ENCODE results near the gene MAST3. TPM values are rescaled to one million over a fixed set of nuclear protein-coding genes. Genes with fewer than 3 reads are reported as not detected.

MAST3 gene
- total and polyA plus RNA-seq, 2 of the 13 experiments (the other 11 are each of a cell fraction or from before 2014, with no cell fraction given): 4.1 to 4.6 TPM

- TF ChIP-seq ZNF550 (CRISPR knock-in tag; IDR thresholded peaks at IDR 0.05; ENCODE audit: borderline replicate concordance): no peak
- TF ChIP-seq, protein P1, sequence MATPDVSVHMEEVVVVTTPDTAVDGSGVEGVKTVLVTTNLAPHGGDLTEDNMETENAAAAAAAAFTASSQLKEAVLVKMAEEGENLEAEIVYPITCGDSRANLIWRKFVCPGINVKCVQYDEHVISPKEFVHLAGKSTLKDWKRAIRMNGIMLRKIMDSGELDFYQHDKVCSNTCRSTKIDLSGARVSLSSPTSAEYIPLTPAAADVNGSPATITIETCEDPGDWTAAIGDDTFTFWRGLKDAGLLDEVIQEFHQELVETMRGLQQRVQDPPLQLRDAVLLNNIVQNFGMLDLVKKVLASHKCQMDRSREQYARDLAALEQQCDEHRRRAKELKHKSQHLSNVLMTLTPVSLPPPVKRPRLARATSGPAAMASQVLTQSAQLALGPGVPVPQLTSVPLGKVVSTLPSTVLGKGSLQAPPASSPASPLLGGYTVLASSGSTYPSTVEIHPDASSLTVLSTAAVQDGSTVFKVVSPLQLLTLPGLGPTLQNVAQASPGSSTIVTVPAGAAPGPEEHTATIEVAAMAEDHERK (CRISPR knock-in tag; IDR thresholded peaks at IDR 0.05; ENCODE audit: low read depth): peak; percentile 33; the same call in 1 of the 2 replicates
- no peak for TF ChIP-seq HMG20B (CRISPR knock-in tag; conservative IDR thresholded peaks at IDR 0.05)
- TF ChIP-seq, protein P2, sequence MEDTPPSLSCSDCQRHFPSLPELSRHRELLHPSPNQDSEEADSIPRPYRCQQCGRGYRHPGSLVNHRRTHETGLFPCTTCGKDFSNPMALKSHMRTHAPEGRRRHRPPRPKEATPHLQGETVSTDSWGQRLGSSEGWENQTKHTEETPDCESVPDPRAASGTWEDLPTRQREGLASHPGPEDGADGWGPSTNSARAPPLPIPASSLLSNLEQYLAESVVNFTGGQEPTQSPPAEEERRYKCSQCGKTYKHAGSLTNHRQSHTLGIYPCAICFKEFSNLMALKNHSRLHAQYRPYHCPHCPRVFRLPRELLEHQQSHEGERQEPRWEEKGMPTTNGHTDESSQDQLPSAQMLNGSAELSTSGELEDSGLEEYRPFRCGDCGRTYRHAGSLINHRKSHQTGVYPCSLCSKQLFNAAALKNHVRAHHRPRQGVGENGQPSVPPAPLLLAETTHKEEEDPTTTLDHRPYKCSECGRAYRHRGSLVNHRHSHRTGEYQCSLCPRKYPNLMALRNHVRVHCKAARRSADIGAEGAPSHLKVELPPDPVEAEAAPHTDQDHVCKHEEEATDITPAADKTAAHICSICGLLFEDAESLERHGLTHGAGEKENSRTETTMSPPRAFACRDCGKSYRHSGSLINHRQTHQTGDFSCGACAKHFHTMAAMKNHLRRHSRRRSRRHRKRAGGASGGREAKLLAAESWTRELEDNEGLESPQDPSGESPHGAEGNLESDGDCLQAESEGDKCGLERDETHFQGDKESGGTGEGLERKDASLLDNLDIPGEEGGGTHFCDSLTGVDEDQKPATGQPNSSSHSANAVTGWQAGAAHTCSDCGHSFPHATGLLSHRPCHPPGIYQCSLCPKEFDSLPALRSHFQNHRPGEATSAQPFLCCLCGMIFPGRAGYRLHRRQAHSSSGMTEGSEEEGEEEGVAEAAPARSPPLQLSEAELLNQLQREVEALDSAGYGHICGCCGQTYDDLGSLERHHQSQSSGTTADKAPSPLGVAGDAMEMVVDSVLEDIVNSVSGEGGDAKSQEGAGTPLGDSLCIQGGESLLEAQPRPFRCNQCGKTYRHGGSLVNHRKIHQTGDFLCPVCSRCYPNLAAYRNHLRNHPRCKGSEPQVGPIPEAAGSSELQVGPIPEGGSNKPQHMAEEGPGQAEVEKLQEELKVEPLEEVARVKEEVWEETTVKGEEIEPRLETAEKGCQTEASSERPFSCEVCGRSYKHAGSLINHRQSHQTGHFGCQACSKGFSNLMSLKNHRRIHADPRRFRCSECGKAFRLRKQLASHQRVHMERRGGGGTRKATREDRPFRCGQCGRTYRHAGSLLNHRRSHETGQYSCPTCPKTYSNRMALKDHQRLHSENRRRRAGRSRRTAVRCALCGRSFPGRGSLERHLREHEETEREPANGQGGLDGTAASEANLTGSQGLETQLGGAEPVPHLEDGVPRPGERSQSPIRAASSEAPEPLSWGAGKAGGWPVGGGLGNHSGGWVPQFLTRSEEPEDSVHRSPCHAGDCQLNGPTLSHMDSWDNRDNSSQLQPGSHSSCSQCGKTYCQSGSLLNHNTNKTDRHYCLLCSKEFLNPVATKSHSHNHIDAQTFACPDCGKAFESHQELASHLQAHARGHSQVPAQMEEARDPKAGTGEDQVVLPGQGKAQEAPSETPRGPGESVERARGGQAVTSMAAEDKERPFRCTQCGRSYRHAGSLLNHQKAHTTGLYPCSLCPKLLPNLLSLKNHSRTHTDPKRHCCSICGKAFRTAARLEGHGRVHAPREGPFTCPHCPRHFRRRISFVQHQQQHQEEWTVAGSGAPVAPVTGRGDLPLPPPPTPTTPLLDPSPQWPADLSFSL (CRISPR knock-in tag; IDR thresholded peaks at IDR 0.05): no peak
- TF ChIP-seq, protein P3, sequence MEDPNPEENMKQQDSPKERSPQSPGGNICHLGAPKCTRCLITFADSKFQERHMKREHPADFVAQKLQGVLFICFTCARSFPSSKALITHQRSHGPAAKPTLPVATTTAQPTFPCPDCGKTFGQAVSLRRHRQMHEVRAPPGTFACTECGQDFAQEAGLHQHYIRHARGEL (CRISPR knock-in tag; IDR thresholded peaks at IDR 0.05): no peak
- no peak for TF ChIP-seq NR3C1 (CRISPR knock-in tag; IDR thresholded peaks at IDR 0.05)
- no peak for TF ChIP-seq KLF11 (CRISPR knock-in tag; IDR thresholded peaks at IDR 0.05)
- TF ChIP-seq MYPOP (CRISPR knock-in tag; IDR thresholded peaks at IDR 0.05): peak; percentile 52; the same call in 1 of the 2 replicates
- TF ChIP-seq ZNF788 (CRISPR knock-in tag; IDR thresholded peaks at IDR 0.05; ENCODE audit: borderline replicate concordance): peak; percentile 51; the same call in 1 of the 2 replicates
- TF ChIP-seq AGO2 (optimal IDR thresholded peaks at IDR 0.05; ENCODE audit: low read depth, low read length): no peak
- no peak for TF ChIP-seq SATB2 (CRISPR knock-in tag; IDR thresholded peaks at IDR 0.05)
- TF ChIP-seq MED1 (CRISPR knock-in tag; IDR thresholded peaks at IDR 0.05): no peak; the same call in 1 of the 2 replicates
- no peak for TF ChIP-seq ZNF780A (CRISPR knock-in tag; IDR thresholded peaks at IDR 0.05)
- TF ChIP-seq E2F2 (CRISPR knock-in tag; IDR thresholded peaks at IDR 0.05; ENCODE audit: borderline replicate concordance): peak; percentile 51; the same call in 1 of the 2 replicates
- TF ChIP-seq MXI1 (IDR thresholded peaks at IDR 0.05; ENCODE audit: borderline replicate concordance, low read depth, low read length): peak; percentile 89; the same call in 2 of the 3 replicates
- TF ChIP-seq, protein P4, sequence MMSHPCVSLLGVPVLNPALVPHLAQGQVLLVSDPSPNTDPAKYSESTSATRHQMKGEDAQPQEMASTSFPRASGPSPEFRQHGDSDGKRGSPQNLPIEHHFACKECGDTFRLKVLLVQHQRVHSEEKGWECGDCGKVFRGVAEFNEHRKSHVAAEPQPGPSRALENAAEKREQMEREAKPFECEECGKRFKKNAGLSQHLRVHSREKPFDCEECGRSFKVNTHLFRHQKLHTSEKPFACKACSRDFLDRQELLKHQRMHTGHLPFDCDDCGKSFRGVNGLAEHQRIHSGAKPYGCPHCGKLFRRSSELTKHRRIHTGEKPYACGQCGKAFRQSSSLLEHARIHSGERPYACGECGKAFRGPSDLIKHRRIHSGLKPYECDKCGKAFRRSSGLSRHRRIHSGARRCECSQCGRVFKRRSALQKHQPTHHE (CRISPR knock-in tag; IDR thresholded peaks at IDR 0.05; ENCODE audit: borderline replicate concordance): no peak
- TF ChIP-seq POLR2AphosphoS2 (IDR thresholded peaks at IDR 0.05; ENCODE audit: low read depth, low read length): no peak
Observed at GRCh38 chr19:18192673-18193387, 95.3 kb downstream of the MAST3 start, which contains the start of gene MPV17L2 (continued).

All from HepG2 (cell line).